Aorta (tissue), 5 donors: ENCODE measurements around the gene MTHFSD. TPM values are rescaled to one million over a fixed set of nuclear protein-coding genes. Genes with fewer than 3 reads are reported as not detected.

ENCODE experiments used
- ATAC-seq: fragments of 200-7000 bp; cut with Tn5 transposase; one replicate; pipeline ENCODE4 v1.9.1; 2022; ENCODE audit warnings: moderate library complexity; ENCODE audit not compliant: low FRiP score
- DNase-seq, 2 donors: peaks; one replicate each; pipeline ENCODE4 v3.0.0-alpha.2; 2020
- H3K27ac ChIP-seq, 2 donors: one replicate each; pipeline ENCODE4 v1.5.1; 2013; ENCODE audit warnings: low read length in 2 of 2, mild to moderate bottlenecking in 2 of 2, moderate library complexity in 2 of 2, control low read depth in 1 of 2, inconsistent platforms in 1 of 2, low read depth in 1 of 2
- H3K27me3 ChIP-seq, 2 donors: one replicate each; pipeline ENCODE4 v1.6.1; 2013; ENCODE audit warnings: control low read depth in 1 of 2, low read length in 1 of 2, mild to moderate bottlenecking in 1 of 2, moderate library complexity in 1 of 2; ENCODE audit not compliant: insufficient read depth in 2 of 2, control insufficient read depth in 1 of 2
- H3K36me3 ChIP-seq, 2 donors: one replicate each; pipeline ENCODE4 v1.6.1; 2013; ENCODE audit warnings: control low read depth in 1 of 2, low read length in 1 of 2, mild to moderate bottlenecking in 1 of 2; ENCODE audit not compliant: insufficient read depth in 2 of 2, control insufficient read depth in 1 of 2
- H3K4me1 ChIP-seq, 2 donors: one replicate each; pipeline ENCODE4 v1.6.1; 2013; ENCODE audit warnings: low read length in 2 of 2, control low read depth in 1 of 2, mild to moderate bottlenecking in 1 of 2, moderate library complexity in 1 of 2; ENCODE audit not compliant: insufficient read depth in 2 of 2, control insufficient read depth in 1 of 2
- H3K4me3 ChIP-seq, 2 donors: one replicate each; pipeline ENCODE4 v1.5.1; 2013; ENCODE audit warnings: low read length in 2 of 2, control low read depth in 1 of 2, mild to moderate bottlenecking in 1 of 2
- H3K9me3 ChIP-seq: one replicate; pipeline ENCODE4 v1.6.1; 2013; ENCODE audit warnings: mild to moderate bottlenecking, low read length; ENCODE audit not compliant: control insufficient read depth
- WGBS, 2 donors: extraction: QIAGEN DNeasy Blood & Tissue Kit; methylation state at CpG; one replicate each; pipeline ENCODE4 v1.1.7; 2013; 5-methylcytosine and 5-hydroxymethylcytosine counted together
- intact Hi-C, 2 donors: fragments of 100-400 bp; cut with DNase I; formaldehyde crosslinking; loops; one replicate each; pipeline versions ENCODE4 v1.14.2 to v1.15.0; 2022
- polyA plus RNA-seq, 2 donors: library from polyadenylated mRNA; stranded (reverse); fragments of 200-250 nt; gene quantifications; one replicate each; pipeline ENCODE4 v1.2.3, GENCODE V29; 2013
- total RNA-seq, 2 donors: library from RNA; stranded (reverse); fragmentation: NEBNext Ultra II Directional; extraction: Animal tissue kit (Norgen Biotek cat#: 25700); gene quantifications; one replicate each; pipeline ENCODE4 v1.2.1, GENCODE V29; 2021
- donor health status: healthy with polysubstance abuse.
- donor health status: Bipolar disorder and iron deficiency.
- donor health status: DM: no; HTN: no; CAD: no.
- donor health status: DM: no; HTN: no; CAD: no.
- donor health status: DM: yes; HTN: yes; CAD: no.

Gene MTHFSD
- total and polyA plus RNA-seq, 4 donors: 2.3 to 23.1 (median 13.6) TPM

GRCh38 chr16:86573646-86574508, 18.8 kb upstream of the MTHFSD start:
- Histone ChIP-seq H3K4me1 (no peaks in the 10 kb centered on the region), H3K27ac (peak overlapping the region; percentile 20 to 90), H3K27me3 (no peaks in the 10 kb centered on the region), H3K9me3 (no peaks in the 10 kb centered on the region), H3K4me3 (no peak overlapping the region), H3K36me3 (no peaks in the 10 kb centered on the region)
- DNase-seq (no peak), ATAC-seq (no peak)
- intact Hi-C loops: loop anchor here (2.0 to 10.0 kb wide), 4 partner anchors 168 to 487 kb away; no protein-coding TSS in a partner anchor
- WGBS, 2 donors: 14 to 16% methylated on average over 13 of the region's 13 CpGs

- Histone ChIP-seq H3K9me3 (no peaks in the 10 kb centered on the region), H3K4me1 (no peaks in the 10 kb centered on the region), H3K27ac (peak overlapping the region; percentile 63 to 90), H3K4me3 (peak overlapping the region in 1 of 2 donors; percentile 8), H3K36me3 (no peaks in the 10 kb centered on the region), H3K27me3 (no peaks in the 10 kb centered on the region)
- intact Hi-C loops: loop anchor here in 1 of 2 donors (5.0 to 10.0 kb wide), 3 partner anchors 169 to 362 kb away; no protein-coding TSS in a partner anchor
- WGBS, 2 donors: 2 to 5% methylated on average over 8 of the region's 8 CpGs
- no peak for ATAC-seq
- DNase-seq: no peak
These were observed 18.2 kb upstream of the MTHFSD start for GRCh38 chr16:86573215-86573614.

- 17 to 24% methylated on average over 8 of the region's 8 CpGs for WGBS, 2 donors
- peak overlapping the region in 1 of 2 donors; percentile 8 for H3K4me3 ChIP-seq
- intact Hi-C loops: loop anchor here in 1 of 2 donors (5.0 to 10.0 kb wide), 3 partner anchors 170 to 362 kb away; no protein-coding TSS in a partner anchor
- no peaks in the 10 kb centered on the region for H3K9me3 ChIP-seq
- H3K27me3 ChIP-seq: no peaks in the 10 kb centered on the region
- H3K4me1 ChIP-seq: no peaks in the 10 kb centered on the region
- no peaks in the 10 kb centered on the region for H3K36me3 ChIP-seq
- peak overlapping the region; percentile 63 to 90 for H3K27ac ChIP-seq
- no peak for DNase-seq
- ATAC-seq: no peak
These were observed 17.6 kb upstream of the MTHFSD start for GRCh38 chr16:86572606-86573005.

GRCh38 chr16:86572041-86572521, 17.0 kb upstream of the MTHFSD start:
- H3K36me3 ChIP-seq: no peaks in the 10 kb centered on the region
- no peaks in the 10 kb centered on the region for H3K27me3 ChIP-seq
- H3K4me1 ChIP-seq: no peaks in the 10 kb centered on the region
- peak overlapping the region; percentile 85 to 98 for H3K4me3 ChIP-seq
- intact Hi-C loops: loop anchor here in 1 of 2 donors (5.0 to 10.0 kb wide), 3 partner anchors 170 to 363 kb away; no protein-coding TSS in a partner anchor
- ATAC-seq (no peak), DNase-seq (peak in 1 of 2 donors; percentile 52)
- H3K9me3 ChIP-seq: no peaks in the 10 kb centered on the region
- H3K27ac ChIP-seq: peak overlapping the region; percentile 90 to 92
- 6 to 7% methylated on average over 12 of the region's 12 CpGs for WGBS, 2 donors

- intact Hi-C loops: loop anchor here in 1 of 2 donors (5.0 to 10.0 kb wide), 3 partner anchors 171 to 363 kb away; no protein-coding TSS in a partner anchor
- DNase-seq (no peak), ATAC-seq (no peak)
- Histone ChIP-seq H3K27me3 (no peaks in the 10 kb centered on the region), H3K36me3 (no peaks in the 10 kb centered on the region), H3K27ac (peak overlapping the region; percentile 90 to 92), H3K9me3 (no peaks in the 10 kb centered on the region), H3K4me3 (peak overlapping the region; percentile 85 to 98), H3K4me1 (no peaks in the 10 kb centered on the region)
- WGBS, 2 donors: 3 to 5% methylated on average over 10 of the region's 10 CpGs
These were observed 16.5 kb upstream of the MTHFSD start for GRCh38 chr16:86571530-86571915.

GRCh38 chr16:86570558-86571529, 15.8 kb upstream of the MTHFSD start:
- no peak for ATAC-seq
- peak overlapping the region; percentile 90 to 92 for H3K27ac ChIP-seq
- H3K4me3 ChIP-seq: peak overlapping the region; percentile 85 to 98

GRCh38 chr16:86569701-86570447, 14.8 kb upstream of the MTHFSD start:
- WGBS, 2 donors: 1 to 3% methylated on average over 13 of the region's 13 CpGs
- Histone ChIP-seq H3K36me3 (no peaks in the 10 kb centered on the region), H3K9me3 (no peaks in the 10 kb centered on the region), H3K27me3 (no peaks in the 10 kb centered on the region), H3K4me1 (no peaks in the 10 kb centered on the region), H3K4me3 (peak overlapping the region; percentile 85 to 98), H3K27ac (peak overlapping the region; percentile 47 to 59)
- DNase-seq (no peak), ATAC-seq (no peak)
- intact Hi-C loops: loop anchor here (5.0 to 10.0 kb wide), 6 partner anchors 172 to 815 kb away; partner anchors contain the start of gene FBXO31 (in 1 of the 2)

More at GRCh38 chr16:86570558-86571529, 15.8 kb upstream of the MTHFSD start:
- Histone ChIP-seq H3K36me3 (no peaks in the 10 kb centered on the region), H3K4me1 (no peaks in the 10 kb centered on the region), H3K9me3 (no peaks in the 10 kb centered on the region), H3K27me3 (no peaks in the 10 kb centered on the region)
- WGBS, 2 donors: 2 to 4% methylated on average over 28 of the region's 28 CpGs
- intact Hi-C loops: loop anchor here in 1 of 2 donors (5.0 to 10.0 kb wide), 3 partner anchors 171 to 364 kb away; no protein-coding TSS in a partner anchor
- no peak for DNase-seq
